C4-2B (cell line): ENCODE data around the gene DCAF10.

Experiments
- CTCF ChIP-seq: fragments of 450-650 bp; conservative IDR thresholded peaks from 2 replicates; pipeline ENCODE4 v1.5.1; 2017; ENCODE audit warnings: mild to moderate bottlenecking
- ZFX ChIP-seq: fragments of 450-650 bp; IDR thresholded peaks from 2 replicates; pipeline ENCODE4 v1.6.1; 2017

DNA sequence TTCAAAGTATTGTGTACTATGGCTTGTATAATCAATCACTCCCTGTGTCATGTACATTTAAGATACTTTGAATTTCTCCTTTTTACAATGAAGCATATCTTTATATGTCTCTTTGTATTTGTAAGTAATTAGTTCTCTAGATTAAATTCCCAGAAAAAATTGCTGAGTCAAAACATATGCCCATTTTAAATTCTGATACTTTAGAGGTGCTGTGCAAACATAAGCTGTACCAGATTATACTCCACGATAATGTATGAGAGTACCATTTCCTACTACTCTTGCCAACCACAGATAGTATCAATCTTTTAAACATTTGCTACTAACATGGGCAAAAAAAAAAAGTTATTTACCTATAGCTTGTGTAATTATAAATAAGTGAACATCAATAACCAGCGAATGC is 18.3 kb downstream of the DCAF10 start:
- TF ChIP-seq CTCF (no peak), ZFX (no peak)
